Measurements from ENCODE around the gene SFXN3.

DNA sequence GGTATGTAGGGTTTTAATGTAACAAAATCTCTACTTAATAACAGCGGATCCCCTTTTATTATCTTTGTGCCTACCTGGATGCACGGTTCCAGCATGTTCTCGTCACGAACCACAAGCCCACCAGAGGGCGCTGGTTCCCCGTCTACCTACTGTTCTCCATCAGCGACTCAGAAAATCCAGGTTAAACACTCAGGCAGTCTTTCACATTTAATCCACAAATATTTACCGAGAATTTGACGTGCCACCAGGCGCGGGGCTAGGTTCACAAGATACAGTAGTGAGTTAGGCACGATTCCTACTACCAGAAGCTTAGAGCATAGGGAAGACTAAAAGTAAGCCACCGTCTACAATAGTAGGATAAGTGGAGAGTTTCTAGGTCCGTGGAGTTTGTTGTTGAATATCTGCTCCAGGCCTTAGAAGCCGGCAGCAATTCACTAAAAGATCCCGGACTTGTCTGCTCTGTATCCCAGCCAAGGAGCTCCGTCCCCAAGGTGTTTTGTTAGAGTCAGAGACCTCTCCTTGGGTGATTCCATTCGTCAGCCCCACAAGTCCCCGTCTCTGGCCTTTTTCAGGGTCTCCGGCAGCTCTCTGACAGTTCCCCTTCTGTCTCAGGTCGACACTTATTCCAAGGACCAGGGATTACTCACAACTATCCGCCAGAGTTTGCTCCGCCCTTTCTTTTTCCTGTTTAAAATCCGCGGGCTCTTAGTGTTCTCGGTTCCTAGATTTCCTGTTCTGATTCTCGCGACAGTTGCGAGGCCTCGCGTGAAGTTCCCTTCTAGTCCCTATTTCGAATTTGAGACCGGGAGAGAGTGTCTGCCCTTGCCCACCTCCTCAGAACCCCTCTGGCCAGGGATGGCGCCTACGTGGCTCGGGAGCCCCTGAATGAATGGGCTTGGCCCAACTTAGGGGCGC is 29.3 kb downstream of the SFXN3 start:
- TF ChIP-seq, protein P1, sequence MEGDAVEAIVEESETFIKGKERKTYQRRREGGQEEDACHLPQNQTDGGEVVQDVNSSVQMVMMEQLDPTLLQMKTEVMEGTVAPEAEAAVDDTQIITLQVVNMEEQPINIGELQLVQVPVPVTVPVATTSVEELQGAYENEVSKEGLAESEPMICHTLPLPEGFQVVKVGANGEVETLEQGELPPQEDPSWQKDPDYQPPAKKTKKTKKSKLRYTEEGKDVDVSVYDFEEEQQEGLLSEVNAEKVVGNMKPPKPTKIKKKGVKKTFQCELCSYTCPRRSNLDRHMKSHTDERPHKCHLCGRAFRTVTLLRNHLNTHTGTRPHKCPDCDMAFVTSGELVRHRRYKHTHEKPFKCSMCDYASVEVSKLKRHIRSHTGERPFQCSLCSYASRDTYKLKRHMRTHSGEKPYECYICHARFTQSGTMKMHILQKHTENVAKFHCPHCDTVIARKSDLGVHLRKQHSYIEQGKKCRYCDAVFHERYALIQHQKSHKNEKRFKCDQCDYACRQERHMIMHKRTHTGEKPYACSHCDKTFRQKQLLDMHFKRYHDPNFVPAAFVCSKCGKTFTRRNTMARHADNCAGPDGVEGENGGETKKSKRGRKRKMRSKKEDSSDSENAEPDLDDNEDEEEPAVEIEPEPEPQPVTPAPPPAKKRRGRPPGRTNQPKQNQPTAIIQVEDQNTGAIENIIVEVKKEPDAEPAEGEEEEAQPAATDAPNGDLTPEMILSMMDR (IDR thresholded peaks at IDR 0.05; ENCODE audit: insufficient read depth, low read length, poor library complexity, severe bottlenecking): peak; percentile 92
- TF ChIP-seq EZH2phosphoT487 (conservative IDR thresholded peaks at IDR 0.05; ENCODE audit: low read length): no peak
